K562 (cell line): ENCODE data around the gene LRRC8C. TPM values are rescaled to one million over a fixed set of nuclear protein-coding genes. Genes with fewer than 3 reads are reported as not detected.

Experiments
- CBFB ChIP-seq: sonication (generic); formaldehyde crosslinking; IDR thresholded peaks from 2 replicates; pipeline ENCODE4 v1.4.0; 2020; ENCODE audit warnings: mild to moderate bottlenecking, missing genetic modification reagents
- FOS ChIP-seq: IDR thresholded peaks from 3 replicates; pipeline ENCODE4 v1.6.1; 2011; ENCODE audit not compliant: insufficient read length; ENCODE audit errors: extremely low read depth
- HNRNPUL1 ChIP-seq: fragments of 200-400 bp; formaldehyde crosslinking; IDR thresholded peaks from 2 replicates; pipeline ENCODE4 v1.6.1; 2017; ENCODE audit warnings: low read length
- MAFG ChIP-seq: fragments of 450-650 bp; conservative IDR thresholded peaks from 2 replicates; pipeline ENCODE4 v1.6.1; 2016; ENCODE audit warnings: missing genetic modification characterization, missing compliant biosample characterization
- MTA1 ChIP-seq: fragments of 450-650 bp; IDR thresholded peaks from 2 replicates; pipeline ENCODE4 v1.6.1; 2017; ENCODE audit warnings: borderline replicate concordance
- REST ChIP-seq, 2 experiments: fragments of 450-650 bp; formaldehyde crosslinking in 1 of 2; IDR thresholded peaks; 2 replicates each; pipeline versions ENCODE4 v1.4.0 to v1.6.1; 2014 to 2020; ENCODE audit warnings: mild to moderate bottlenecking in 2 of 2, borderline replicate concordance in 1 of 2, low read depth in 1 of 2
- RFX7 ChIP-seq: fragments of 250-450 bp; sonication (Bioruptor Pico); IDR thresholded peaks from 2 replicates; pipeline ENCODE4 v1.5.1; 2021; ENCODE audit warnings: mild to moderate bottlenecking
- SRSF3 ChIP-seq: fragments of 200-400 bp; formaldehyde crosslinking; IDR thresholded peaks from 2 replicates; pipeline ENCODE4 v1.6.1; 2016; ENCODE audit warnings: mild to moderate bottlenecking, low read length, moderate library complexity; ENCODE audit not compliant: insufficient read depth
- XRCC3 ChIP-seq: fragments of 450-650 bp; IDR thresholded peaks from 2 replicates; pipeline ENCODE4 v1.6.1; 2017; ENCODE audit warnings: mild to moderate bottlenecking, moderate library complexity
- ZBTB2 ChIP-seq: fragments of 450-650 bp; IDR thresholded peaks from 2 replicates; pipeline ENCODE4 v1.6.1; 2016; ENCODE audit warnings: antibody characterized with exemption
- ZBTB49 ChIP-seq: sonication (generic); formaldehyde crosslinking; IDR thresholded peaks from 2 replicates; pipeline ENCODE4 v1.8.0; 2022; ENCODE audit warnings: missing genetic modification reagents, mild to moderate bottlenecking, borderline replicate concordance
- ZNF354B ChIP-seq: fragments of 250-450 bp; sonication (Bioruptor Pico); IDR thresholded peaks from 2 replicates; pipeline ENCODE4 v1.4.0; 2020
- ZNF699 ChIP-seq: fragments of 250-450 bp; sonication (Bioruptor Pico); IDR thresholded peaks from 2 replicates; pipeline ENCODE4 v1.8.0; 2021; ENCODE audit warnings: mild to moderate bottlenecking, moderate library complexity; ENCODE audit not compliant: insufficient replicate concordance
- ZNF785 ChIP-seq: fragments of 250-450 bp; sonication (Bioruptor Pico); IDR thresholded peaks from 2 replicates; pipeline ENCODE4 v1.4.0; 2020; ENCODE audit warnings: mild to moderate bottlenecking
- polyA plus RNA-seq, 8 experiments: library from polyadenylated mRNA; depleted of rRNA in 4 of 8; stranded (reverse) in 5 of 8; unstranded in 3 of 8; fragments of >200 nt; fragmentation: Nextera tagmentation in 2 of 8; fragmentation: Illumina TruSeq in 1 of 8; extraction: Ambion mirVana in 2 of 8; extraction: Trizol in 1 of 8; gene quantifications; 2 replicates each; pipeline versions ENCODE4 v1.2.1 to v1.2.3, GENCODE V29; 2011 to 2014; ENCODE audit warnings: inconsistent platforms in 1 of 8, missing spikeins in 1 of 8
- total RNA-seq, 7 experiments: library from RNA; depleted of rRNA in 6 of 7; stranded (reverse); fragments of >200 nt in 6 of 7; fragmentation: Illumina TruSeq in 2 of 7; extraction: Trizol in 2 of 7; gene quantifications; 2 replicates each; pipeline versions ENCODE4 v1.2.1 to v1.2.3, GENCODE V29; 2011 to 2021; ENCODE audit warnings: low replicate concordance in 1 of 7

LRRC8C gene
- total and polyA plus RNA-seq, 9 of the 15 experiments (the other 6 are each of a cell fraction or from before 2014, with no cell fraction given): 1.00 to 12.5 (median 4.5) TPM

- 0 out of 2 replicates have a peak, but pooled peaks have one; percentile 47 for TF ChIP-seq CBFB (CRISPR knock-in tag)
- TF ChIP-seq ZBTB2: no peak
- no peak for TF ChIP-seq ZNF699 (CRISPR knock-in tag)
- no peak for TF ChIP-seq ZNF354B (CRISPR knock-in tag)
- no peak for TF ChIP-seq ZBTB49 (CRISPR knock-in tag)
- TF ChIP-seq HNRNPUL1: no peak
- TF ChIP-seq ZNF785 (CRISPR knock-in tag): no peak
- TF ChIP-seq MTA1: no peak
- TF ChIP-seq RFX7 (CRISPR knock-in tag): no peak
- TF ChIP-seq XRCC3: no peak
- TF ChIP-seq FOS: no peak
- no peak for TF ChIP-seq MAFG (tag)
- no peak for TF ChIP-seq SRSF3
- peak; percentile 70 for TF ChIP-seq REST (IDR thresholded peaks at IDR 0.05; ENCODE audit: borderline replicate concordance)
- no peak for TF ChIP-seq REST (CRISPR knock-in tag; IDR thresholded peaks at IDR 0.05; ENCODE audit: low read depth)
These were observed at the start of gene LRRC8C (continued) for GRCh38 chr1:89632657-89633247.
